Stimulated activated CD4-positive, alpha-beta T cell treated with anti-CD3 and anti-CD28 coated beads, TNF-alpha, amount 100 ng/mL, for 48 hours (primary cell): ENCODE measurements around the gene ABCA13.

Experiments
- DNase-seq, 3 donors: peaks; one replicate each; pipeline ENCODE4 v3.0.0-alpha.2; 2020; ENCODE audit warnings: low read depth in 3 of 3

Gene ABCA13

DNA sequence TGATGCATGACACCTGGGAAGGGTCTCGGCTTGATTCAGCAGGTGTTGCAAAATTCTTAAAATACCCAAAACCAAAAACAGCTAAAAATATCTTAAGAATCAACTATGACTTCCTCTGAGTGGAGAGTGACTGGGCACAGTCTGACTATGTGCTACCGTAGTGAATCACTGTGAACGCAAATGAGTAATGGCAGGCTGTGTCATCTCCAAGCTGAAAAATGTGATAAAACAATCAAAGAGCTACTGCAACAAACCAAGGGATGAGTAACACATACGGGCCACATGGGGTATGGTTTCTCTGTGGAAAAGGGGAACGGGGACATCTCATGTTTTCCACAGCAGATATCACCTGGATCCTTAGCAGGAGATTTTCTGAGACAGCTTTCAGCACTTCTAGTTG lies 127.5 kb downstream of the ABCA13 start:
- peak in 2 of 3 donors; percentile 9 to 24 for DNase-seq

GRCh38 chr7:48299580-48300169 lies 128.4 kb downstream of the ABCA13 start:
- DNase-seq, result peak; percentile 19 to 53 (median 35)

DNA sequence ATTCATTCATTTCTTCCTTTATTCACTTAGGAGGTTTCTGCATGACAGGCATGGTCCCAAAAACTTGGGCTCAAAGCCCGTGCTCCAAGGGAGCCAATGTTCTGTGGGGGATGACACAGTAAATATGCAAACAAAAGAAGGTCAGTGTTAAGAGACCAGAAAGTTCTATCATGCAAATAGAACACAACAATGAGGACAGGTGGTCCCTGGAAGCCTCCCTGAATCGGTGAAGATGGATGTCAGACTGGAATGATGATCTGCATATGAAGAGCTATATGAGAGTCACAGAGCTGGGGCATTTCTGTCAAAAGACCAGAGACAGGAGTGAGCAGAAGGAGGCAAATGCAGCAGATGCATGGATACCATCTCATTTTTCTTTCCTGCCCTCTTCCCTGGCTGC lies 129.0 kb downstream of the ABCA13 start:
- DNase-seq, result no peak

- no peak for DNase-seq
Observed at GRCh38 chr7:48301201-48301600, 129.9 kb downstream of the ABCA13 start.

GRCh38 chr7:48304641-48305040 lies 133.4 kb downstream of the ABCA13 start:
- no peak for DNase-seq

- DNase-seq, result no peak
Observed at GRCh38 chr7:48305661-48306060, 134.4 kb downstream of the ABCA13 start.

- DNase-seq, result no peak
Observed at GRCh38 chr7:48307041-48307714, 135.9 kb downstream of the ABCA13 start.

- DNase-seq, result no peak
Observed at GRCh38 chr7:48309720-48310119, 138.5 kb downstream of the ABCA13 start.

DNA sequence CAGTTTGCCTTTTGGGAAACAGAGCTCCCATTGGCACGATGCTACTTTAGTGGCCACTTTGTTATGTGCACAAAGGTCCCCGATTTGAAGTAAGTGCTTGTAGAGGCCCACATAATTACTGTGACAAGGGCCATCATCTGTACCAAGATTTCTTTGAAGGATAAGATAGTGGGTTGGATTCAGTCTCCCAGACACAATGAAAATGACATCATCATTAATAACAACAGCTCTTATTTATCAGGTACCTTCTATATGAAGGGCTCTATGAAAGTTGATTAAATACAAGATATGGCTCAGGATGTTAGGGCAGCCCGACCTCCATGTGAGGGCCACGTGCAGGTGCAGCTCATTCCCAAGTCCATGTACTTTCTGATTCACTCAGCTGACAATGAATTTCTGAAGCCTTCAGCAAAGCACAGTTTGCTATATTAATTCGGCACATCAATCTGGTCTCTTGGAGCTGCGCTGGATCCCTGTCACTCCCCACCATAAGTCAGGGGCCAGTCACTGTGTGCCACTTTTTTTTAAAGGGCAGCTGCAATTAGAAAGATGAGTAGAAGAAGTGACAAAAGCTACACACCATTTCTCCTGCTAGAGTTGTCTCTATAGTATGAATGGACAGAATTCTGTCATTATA lies 140.3 kb downstream of the ABCA13 start:
- DNase-seq, result no peak

GRCh38 chr7:48312151-48312550 lies 140.9 kb downstream of the ABCA13 start:
- DNase-seq, result no peak

DNA sequence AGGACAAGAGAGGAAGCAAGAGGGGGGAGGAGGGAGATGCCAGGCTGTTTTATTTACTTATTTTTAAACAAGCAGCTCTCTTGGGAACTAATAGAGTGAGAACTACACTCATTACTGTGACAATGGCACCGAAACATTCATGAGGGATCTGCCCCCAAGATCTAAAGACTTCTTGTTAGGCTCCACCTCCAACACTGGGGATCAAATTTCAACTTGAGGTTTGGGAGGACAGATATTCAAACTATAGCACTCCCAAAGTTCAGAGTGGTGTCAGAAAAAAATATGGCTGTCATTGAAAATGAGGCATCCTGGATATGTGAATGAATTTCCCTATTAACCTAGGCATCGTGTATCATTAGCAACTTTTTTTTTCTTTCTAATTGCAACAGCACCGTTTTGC lies 145.5 kb downstream of the ABCA13 start:
- DNase-seq, result no peak

GRCh38 chr7:48317360-48317759 lies 146.1 kb downstream of the ABCA13 start:
- no peak for DNase-seq

DNA sequence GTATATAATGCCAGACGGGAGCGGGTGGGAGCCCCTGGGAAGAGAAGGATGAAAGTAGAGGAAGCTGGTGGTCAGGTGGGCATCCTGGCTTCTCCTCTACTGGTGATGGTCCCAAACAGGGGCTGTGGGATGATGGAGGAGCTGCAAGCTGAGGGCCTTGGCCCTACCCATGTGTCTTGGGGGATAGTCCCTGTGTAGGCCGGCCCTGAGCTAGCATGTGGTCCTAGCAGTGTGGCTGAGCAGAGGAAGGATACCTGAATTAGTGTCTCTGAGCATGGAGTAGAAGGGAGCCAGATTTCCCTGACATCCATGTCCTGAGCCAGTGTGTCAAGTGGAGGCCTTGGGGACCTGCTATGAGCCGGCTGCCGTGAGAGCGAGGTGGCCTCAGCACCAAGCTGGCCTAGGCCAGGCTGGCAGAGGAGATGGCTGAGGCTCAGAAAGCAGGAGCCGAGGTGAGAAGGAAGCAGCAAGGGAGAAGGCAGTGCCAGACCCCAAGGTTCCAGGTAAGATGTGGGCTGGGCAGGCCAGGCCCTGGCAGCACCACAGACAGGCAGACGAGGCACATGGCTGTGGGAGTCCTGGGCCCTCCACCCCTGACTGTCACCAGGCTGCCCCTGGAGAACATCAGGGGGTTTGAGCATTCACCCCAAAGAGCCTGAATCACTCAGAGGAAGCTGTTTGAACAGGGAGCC lies 150.2 kb downstream of the ABCA13 start:
- no peak for DNase-seq

GRCh38 chr7:48337012-48337621 lies 165.9 kb downstream of the ABCA13 start:
- no peak for DNase-seq

DNA sequence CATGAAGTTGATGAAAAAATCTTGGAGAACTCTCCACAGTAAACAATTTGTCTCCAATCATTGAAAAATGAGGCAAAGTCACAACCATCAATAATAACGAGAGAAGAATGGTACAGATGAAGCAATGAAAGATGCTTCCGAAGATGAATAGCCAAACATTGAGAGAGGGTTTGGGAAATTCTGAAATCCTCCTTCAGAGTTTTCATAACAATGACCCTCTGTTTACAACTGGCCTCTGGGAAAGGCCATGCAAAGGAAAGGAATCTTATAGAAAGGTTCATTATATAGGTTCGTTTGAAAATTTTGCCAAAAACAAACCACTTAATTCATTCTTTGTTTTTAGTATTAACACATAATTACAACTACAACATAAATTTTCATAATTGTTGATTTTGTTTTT lies 166.5 kb downstream of the ABCA13 start:
- DNase-seq, result no peak

- no peak for DNase-seq
Observed at GRCh38 chr7:48347230-48347825, 176.1 kb downstream of the ABCA13 start.

- DNase-seq, result no peak
Observed at GRCh38 chr7:48350515-48350914, 179.3 kb downstream of the ABCA13 start.

- DNase-seq, result no peak
Observed at GRCh38 chr7:48351900-48352299, 180.6 kb downstream of the ABCA13 start.

- DNase-seq, result no peak
Observed at GRCh38 chr7:48355346-48355745, 184.1 kb downstream of the ABCA13 start.

GRCh38 chr7:48360574-48360973 lies 189.3 kb downstream of the ABCA13 start:
- no peak for DNase-seq

- DNase-seq, result no peak
Observed at GRCh38 chr7:48363174-48363573, 191.9 kb downstream of the ABCA13 start.

DNA sequence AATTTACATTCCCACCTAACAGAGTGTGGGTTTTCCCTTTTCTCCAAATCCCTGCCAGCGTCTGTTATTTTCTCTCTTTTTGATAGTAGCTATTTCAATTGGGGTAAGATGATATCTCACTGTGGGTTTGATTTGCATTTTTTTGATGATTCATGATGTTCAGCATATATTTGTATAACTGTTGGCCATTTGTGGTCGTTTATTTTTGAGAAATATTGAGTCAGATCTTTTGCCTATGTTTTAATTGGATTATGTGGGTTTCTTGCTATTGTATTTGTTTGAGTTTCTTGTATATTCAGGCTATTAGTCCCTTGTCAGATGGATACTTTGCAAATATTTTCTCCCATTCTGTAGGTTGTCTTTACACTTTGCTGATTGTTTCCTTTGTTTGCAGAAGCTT lies 193.8 kb downstream of the ABCA13 start:
- no peak for DNase-seq
